KOPT-K1 (cell line): ENCODE results near the gene CUX1.
"Not testable (repeated sequence)": the region's sequence is repeated elsewhere in the genome, so short reads cannot be mapped to it uniquely, and the experiment has no call there.

Source experiments
- H3K27ac ChIP-seq: fragments of 200-600 bp; sonication (generic); 2 replicates; pipeline ENCODE4 v1.5.1; 2016; ENCODE audit warnings: antibody characterized with exemption, mild to moderate bottlenecking, low read depth, low read length; ENCODE audit not compliant: poor library complexity, severe bottlenecking
- H3K36me3 ChIP-seq: fragments of 200-600 bp; sonication (generic); 2 replicates; pipeline ENCODE4 v1.5.1; 2017; ENCODE audit warnings: antibody characterized with exemption, mild to moderate bottlenecking, low read length, moderate library complexity; ENCODE audit not compliant: insufficient read depth
- H3K9me3 ChIP-seq: fragments of 200-600 bp; sonication (generic); 2 replicates; pipeline ENCODE4 v1.5.1; 2017; ENCODE audit warnings: antibody characterized with exemption, low read length, mild to moderate bottlenecking; ENCODE audit not compliant: insufficient read depth, poor library complexity, severe bottlenecking

The CUX1 gene

GRCh38 chr7:101913247-101913721 is 95.9 kb downstream of the CUX1 start:
- H3K27ac ChIP-seq = no peak overlapping the region
- H3K9me3 ChIP-seq = no peaks in the 10 kb centered on the region
- peaks cover 40% of the 10 kb centered on the region for H3K36me3 ChIP-seq

- no peaks in the 10 kb centered on the region for H3K9me3 ChIP-seq
- H3K36me3 ChIP-seq = peaks cover 45% of the 10 kb centered on the region
- H3K27ac ChIP-seq = no peak overlapping the region
Measured at GRCh38 chr7:101913851-101914250, 96.4 kb downstream of the CUX1 start.

GRCh38 chr7:101915000-101915399 is 97.6 kb downstream of the CUX1 start:
- H3K27ac ChIP-seq = no peak overlapping the region
- H3K9me3 ChIP-seq = no peaks in the 10 kb centered on the region
- H3K36me3 ChIP-seq = peaks cover 56% of the 10 kb centered on the region

GRCh38 chr7:101916041-101916800 is 98.8 kb downstream of the CUX1 start:
- H3K27ac ChIP-seq = no peak overlapping the region
- peaks cover 61% of the 10 kb centered on the region for H3K36me3 ChIP-seq
- no peaks in the 10 kb centered on the region for H3K9me3 ChIP-seq

GRCh38 chr7:101916876-101917275 is 99.5 kb downstream of the CUX1 start:
- Histone ChIP-seq H3K9me3 (no peaks in the 10 kb centered on the region), H3K36me3 (peaks cover 55% of the 10 kb centered on the region), H3K27ac (no peak overlapping the region)

GRCh38 chr7:101917566-101917965 is 100.1 kb downstream of the CUX1 start:
- Histone ChIP-seq H3K36me3 (peaks cover 57% of the 10 kb centered on the region), H3K27ac (no peak overlapping the region)

GRCh38 chr7:101918426-101918825 is 101.0 kb downstream of the CUX1 start:
- H3K9me3 ChIP-seq = no peaks in the 10 kb centered on the region
- H3K27ac ChIP-seq = no peak overlapping the region
- peaks cover 65% of the 10 kb centered on the region for H3K36me3 ChIP-seq

More at GRCh38 chr7:101917566-101917965, 100.1 kb downstream of the CUX1 start:
- H3K9me3 ChIP-seq = no peaks in the 10 kb centered on the region

- Histone ChIP-seq H3K27ac (no peak overlapping the region), H3K9me3 (no peaks in the 10 kb centered on the region), H3K36me3 (peaks cover 65% of the 10 kb centered on the region)
Measured at GRCh38 chr7:101919363-101920115, 102.1 kb downstream of the CUX1 start.

GRCh38 chr7:101921061-101921460 is 103.6 kb downstream of the CUX1 start:
- H3K36me3 ChIP-seq = peaks cover 58% of the 10 kb centered on the region
- H3K27ac ChIP-seq = no peak overlapping the region
- H3K9me3 ChIP-seq = no peaks in the 10 kb centered on the region

GRCh38 chr7:101921546-101922489 is 104.4 kb downstream of the CUX1 start:
- H3K27ac ChIP-seq, H3K9me3 ChIP-seq: not testable (repeated sequence)
- H3K36me3 ChIP-seq = peaks cover 56% of the 10 kb centered on the region

- Histone ChIP-seq H3K27ac (no peak overlapping the region), H3K36me3 (peaks cover 55% of the 10 kb centered on the region), H3K9me3 (no peaks in the 10 kb centered on the region)
Measured at GRCh38 chr7:101922631-101923601, 105.5 kb downstream of the CUX1 start.

- Histone ChIP-seq H3K9me3 (no peaks in the 10 kb centered on the region), H3K27ac (no peak overlapping the region), H3K36me3 (peaks cover 48% of the 10 kb centered on the region; the same call in 1 of the 2 replicates)
Measured at GRCh38 chr7:101923602-101923985, 106.2 kb downstream of the CUX1 start.

GRCh38 chr7:101924171-101924570 is 106.7 kb downstream of the CUX1 start:
- Histone ChIP-seq H3K9me3 (no peaks in the 10 kb centered on the region), H3K36me3 (peaks cover 42% of the 10 kb centered on the region; the same call in 1 of the 2 replicates), H3K27ac (no peak overlapping the region)

GRCh38 chr7:101926265-101926664 is 108.8 kb downstream of the CUX1 start:
- H3K36me3 ChIP-seq = peaks cover 37% of the 10 kb centered on the region; the same call in 1 of the 2 replicates
- no peak overlapping the region for H3K27ac ChIP-seq
- H3K9me3 ChIP-seq = peaks cover 7% of the 10 kb centered on the region
